Measurements from ENCODE around the gene GLB1L2. TPM values are rescaled to one million over a fixed set of nuclear protein-coding genes. Genes with fewer than 3 reads are reported as not detected.

GLB1L2 gene
- total and polyA plus RNA-seq, 2 of the 4 experiments (the other 2 are of a cell fraction) = under 0.01 to 0.26 TPM

- no peak for ATAC-seq (ENCODE audit: low read depth)
- WGBS, 2 experiments (ENCODE audit: extremely low coverage in 2 of 2, insufficient read length in 1 of 2) = 50% methylated on average over 2 of the region's 4 CpGs; no CpG with 5 or more reads in 1 of the 2 experiments
- no peak overlapping the region for H3K4me3 ChIP-seq (ENCODE audit: insufficient read depth, low read depth, low read length)
Observed at GRCh38 chr11:134339756-134340155, 8.0 kb downstream of the GLB1L2 start.

More at GRCh38 chr11:134339756-134340155, 8.0 kb downstream of the GLB1L2 start:
- Histone ChIP-seq H3K14ac (replicated peaks; ENCODE audit: low read depth, low read length) (no peak overlapping the region), H3K9me3 (ENCODE audit: control insufficient read depth, insufficient read depth, low read length) (peaks cover 9% of the 10 kb centered on the region), H3K56ac (ENCODE audit: extremely low read depth, insufficient read depth, low read length) (no peak overlapping the region), H2AK5ac (ENCODE audit: low read depth, low read length) (no peak overlapping the region), H4K91ac (ENCODE audit: insufficient read depth, low read depth, low read length) (no peak overlapping the region), H2BK5ac (ENCODE audit: low read depth, low read length, poor library complexity, severe bottlenecking) (no peak overlapping the region), H3K18ac (ENCODE audit: low read depth, low read length) (no peak overlapping the region), H3K36me3 (ENCODE audit: control insufficient read depth, insufficient read depth, low read length) (no peaks in the 10 kb centered on the region), H2BK15ac (ENCODE audit: low read depth, low read length) (no peak overlapping the region), H2AFZ (replicated peaks; ENCODE audit: low read length, poor library complexity) (no peak overlapping the region), H3K23ac (ENCODE audit: low read depth, low read length) (no peak overlapping the region), H3K4me1 (ENCODE audit: control insufficient read depth, insufficient read depth, low read length) (no peaks in the 10 kb centered on the region), H4K5ac (ENCODE audit: low read depth, low read length) (no peak overlapping the region), H3K9ac (ENCODE audit: low read depth, low read length) (no peak overlapping the region), H4K20me1 (ENCODE audit: insufficient read depth, low read length) (no peaks in the 10 kb centered on the region), H2AK9ac (replicated peaks; ENCODE audit: low read depth, low read length, poor library complexity) (no peak overlapping the region), H4K8ac (ENCODE audit: low read depth in 2 of 2, low read length in 2 of 2) (no peak overlapping the region), H3K4ac (ENCODE audit: low read depth, low read length) (no peak overlapping the region), H3K27me3 (ENCODE audit: control insufficient read depth, insufficient read depth, low read length) (no peaks in the 10 kb centered on the region), H3K9me1 (ENCODE audit: insufficient read depth, low read length) (no peaks in the 10 kb centered on the region), H2BK20ac (ENCODE audit: low read depth, low read length) (no peak overlapping the region), H3K4me2 (ENCODE audit: low read depth, low read length) (no peak overlapping the region), H2BK120ac (ENCODE audit: low read depth, low read length) (no peak overlapping the region), H3K79me1 (ENCODE audit: low read depth in 1 of 2, low read length in 2 of 2) (no peaks in the 10 kb centered on the region), H3K27ac (ENCODE audit: insufficient read depth, low read length) (no peak overlapping the region)
- intact Hi-C loops (cut with micrococcal nuclease) = no loop called here
- DNase-seq = no peak
- ChIA-PET CTCF (no interaction called here), POLR2A (ENCODE audit: unreplicated experiment) (no interaction called here)
- no peak for TF ChIP-seq POLR2A (IDR thresholded peaks at IDR 0.05; ENCODE audit: low read depth, low read length)
- dilution Hi-C loops (cut with HindIII; ENCODE audit: low sequenced_read_pairs, unreplicated experiment) = no loop called here
- in situ Hi-C loops (cut with MboI; ENCODE audit: low sequenced_read_pairs) = no loop called here
- no TSS peak for BruUV-seq (replicated peaks)
